Measurements from ENCODE around the gene ADGRE3. TPM values are rescaled to one million over a fixed set of nuclear protein-coding genes. Genes with fewer than 3 reads are reported as not detected.
A peak's percentile ranks its signal among the peaks of the same experiment; 100 is the strongest.

The ADGRE3 gene
- total and polyA plus RNA-seq, 10 donors, result 0.05 to 16.3 (median 2.4) TPM

GRCh38 chr19:14672188-14672872 is 2.3 kb downstream of the ADGRE3 start:
- Histone ChIP-seq H3K4me3 (peak overlapping the region in 1 of 8 donors; percentile 31), H3K36me3 (peaks cover 0 to 6% (median 0%) of the 10 kb centered on the region in 6 donors), H3K4me1 (peaks cover 0 to 63% (median 35%) of the 10 kb centered on the region in 6 donors), H3K27ac (peak overlapping the region in 6 of 8 donors; percentile 7 to 87 (median 50)), H3K27me3 (replicated peaks in 1 of 7) (peaks cover 0 to 11% (median 0%) of the 10 kb centered on the region in 7 donors), H3K9me3 (peaks cover 0 to 14% (median 10%) of the 10 kb centered on the region in 8 donors)
- TF ChIP-seq, protein P1, sequence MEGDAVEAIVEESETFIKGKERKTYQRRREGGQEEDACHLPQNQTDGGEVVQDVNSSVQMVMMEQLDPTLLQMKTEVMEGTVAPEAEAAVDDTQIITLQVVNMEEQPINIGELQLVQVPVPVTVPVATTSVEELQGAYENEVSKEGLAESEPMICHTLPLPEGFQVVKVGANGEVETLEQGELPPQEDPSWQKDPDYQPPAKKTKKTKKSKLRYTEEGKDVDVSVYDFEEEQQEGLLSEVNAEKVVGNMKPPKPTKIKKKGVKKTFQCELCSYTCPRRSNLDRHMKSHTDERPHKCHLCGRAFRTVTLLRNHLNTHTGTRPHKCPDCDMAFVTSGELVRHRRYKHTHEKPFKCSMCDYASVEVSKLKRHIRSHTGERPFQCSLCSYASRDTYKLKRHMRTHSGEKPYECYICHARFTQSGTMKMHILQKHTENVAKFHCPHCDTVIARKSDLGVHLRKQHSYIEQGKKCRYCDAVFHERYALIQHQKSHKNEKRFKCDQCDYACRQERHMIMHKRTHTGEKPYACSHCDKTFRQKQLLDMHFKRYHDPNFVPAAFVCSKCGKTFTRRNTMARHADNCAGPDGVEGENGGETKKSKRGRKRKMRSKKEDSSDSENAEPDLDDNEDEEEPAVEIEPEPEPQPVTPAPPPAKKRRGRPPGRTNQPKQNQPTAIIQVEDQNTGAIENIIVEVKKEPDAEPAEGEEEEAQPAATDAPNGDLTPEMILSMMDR (IDR thresholded peaks at IDR 0.05 in 8 of 11, conservative IDR thresholded peaks at IDR 0.05 in 3 of 11), result no peak
- TF ChIP-seq POLR2A (IDR thresholded peaks at IDR 0.05) (no peak), POLR2AphosphoS5 (IDR thresholded peaks at IDR 0.05) (no peak)
- intact Hi-C loops (cut with DNase I; ENCODE audit: low total_unique reads), result no loop called here
- DNase-seq, result no peak
- WGBS, 5 donors, result 64 to 84% (median 73%) methylated on average over 3 of the region's 3 CpGs

- TF ChIP-seq POLR2AphosphoS5 (IDR thresholded peaks at IDR 0.05) (no peak), POLR2A (IDR thresholded peaks at IDR 0.05) (no peak)
- TF ChIP-seq, protein P1 (IDR thresholded peaks at IDR 0.05 in 8 of 11, conservative IDR thresholded peaks at IDR 0.05 in 3 of 11), result no peak
- peaks cover 0 to 14% (median 10%) of the 10 kb centered on the region in 8 donors for H3K9me3 ChIP-seq
- H3K4me3 ChIP-seq, result no peak overlapping the region
- H3K27me3 ChIP-seq (replicated peaks in 1 of 7), result peaks cover 0 to 7% (median 0%) of the 10 kb centered on the region in 7 donors
- 57 to 81% (median 74%) methylated on average over 2 of the region's 2 CpGs for WGBS, 5 donors
- peaks cover 0 to 12% (median 0%) of the 10 kb centered on the region in 6 donors for H3K36me3 ChIP-seq
- peaks cover 0 to 54% (median 33%) of the 10 kb centered on the region in 6 donors for H3K4me1 ChIP-seq
- intact Hi-C loops (cut with DNase I; ENCODE audit: low total_unique reads), result no loop called here
- no peak for DNase-seq
- H3K27ac ChIP-seq, result no peak overlapping the region
These were observed 4.2 kb downstream of the ADGRE3 start for GRCh38 chr19:14670408-14670807.

- TF ChIP-seq POLR2AphosphoS5 (IDR thresholded peaks at IDR 0.05) (no peak), POLR2A (IDR thresholded peaks at IDR 0.05) (no peak)
- TF ChIP-seq, protein P1 (IDR thresholded peaks at IDR 0.05 in 8 of 11, conservative IDR thresholded peaks at IDR 0.05 in 3 of 11), result no peak
- Histone ChIP-seq H3K36me3 (peaks cover 0 to 12% (median 0%) of the 10 kb centered on the region in 6 donors), H3K27ac (no peak overlapping the region), H3K9me3 (peaks cover 0 to 14% (median 10%) of the 10 kb centered on the region in 8 donors), H3K4me1 (peaks cover 0 to 49% (median 31%) of the 10 kb centered on the region in 6 donors), H3K4me3 (no peak overlapping the region), H3K27me3 (replicated peaks in 1 of 7) (peaks cover 0 to 4% (median 0%) of the 10 kb centered on the region in 7 donors)
- intact Hi-C loops (cut with DNase I; ENCODE audit: low total_unique reads), result no loop called here
- DNase-seq, result no peak
- 74 to 88% (median 84%) methylated on average over 3 of the region's 3 CpGs for WGBS, 5 donors
These were observed 4.7 kb downstream of the ADGRE3 start for GRCh38 chr19:14669940-14670339.

GRCh38 chr19:14661372-14661924 is 13.2 kb downstream of the ADGRE3 start:
- peak; percentile 41 for DNase-seq
- Histone ChIP-seq H3K27ac (peak overlapping the region in 3 of 8 donors; percentile 30 to 71 (median 48)), H3K9me3 (no peaks in the 10 kb centered on the region), H3K4me3 (peak overlapping the region in 1 of 8 donors; percentile 9), H3K36me3 (peaks cover 0 to 24% (median 0%) of the 10 kb centered on the region in 6 donors), H3K4me1 (peaks cover 0 to 22% (median 6%) of the 10 kb centered on the region in 6 donors), H3K27me3 (replicated peaks in 1 of 7) (no peaks in the 10 kb centered on the region)
- 35 to 52% (median 38%) methylated on average over 12 of the region's 12 CpGs for WGBS, 5 donors
- no peak for TF ChIP-seq POLR2A (IDR thresholded peaks at IDR 0.05)
- TF ChIP-seq, protein P1 (IDR thresholded peaks at IDR 0.05 in 8 of 11, conservative IDR thresholded peaks at IDR 0.05 in 3 of 11), result no peak
- no peak for TF ChIP-seq POLR2AphosphoS5 (IDR thresholded peaks at IDR 0.05)
- intact Hi-C loops (cut with DNase I; ENCODE audit: low total_unique reads), result no loop called here
